ENCODE measurements around the gene POLR2B.

The POLR2B gene

DNA sequence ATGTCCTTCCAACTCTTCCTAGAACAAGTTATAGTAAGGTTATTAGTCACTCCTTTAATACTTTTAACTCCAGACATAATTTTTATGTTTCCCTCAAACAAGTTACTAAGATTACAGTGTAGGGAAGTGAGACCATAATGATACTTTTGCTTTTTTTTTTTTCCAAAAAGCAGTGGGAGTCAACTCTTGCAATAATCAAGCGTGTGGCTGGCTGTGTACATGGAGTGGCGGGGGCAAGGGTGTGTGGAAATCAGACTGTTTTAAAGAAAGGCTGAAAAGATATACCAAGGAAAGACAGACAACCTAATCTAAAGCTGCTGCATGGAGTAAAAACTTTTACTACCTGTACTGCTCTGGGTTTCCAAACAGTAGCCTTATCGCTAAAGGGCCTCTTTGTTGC lies 5.4 kb upstream of the POLR2B start:
- no peak for ATAC-seq (ENCODE audit: low read depth)
- H3K9me3 Mint-ChIP-seq = no peaks in the 10 kb centered on the region
- H3K36me3 Mint-ChIP-seq = peaks cover 31% of the 10 kb centered on the region
- no peaks in the 10 kb centered on the region for H3K27me3 Mint-ChIP-seq
- H3K4me1 Mint-ChIP-seq = peaks cover 12% of the 10 kb centered on the region
- no peak for DNase-seq (ENCODE audit: low spot score in 2 of 2)
- H3K27ac Mint-ChIP-seq = no peak overlapping the region
- H3K4me3 Mint-ChIP-seq = no peak overlapping the region

DNA sequence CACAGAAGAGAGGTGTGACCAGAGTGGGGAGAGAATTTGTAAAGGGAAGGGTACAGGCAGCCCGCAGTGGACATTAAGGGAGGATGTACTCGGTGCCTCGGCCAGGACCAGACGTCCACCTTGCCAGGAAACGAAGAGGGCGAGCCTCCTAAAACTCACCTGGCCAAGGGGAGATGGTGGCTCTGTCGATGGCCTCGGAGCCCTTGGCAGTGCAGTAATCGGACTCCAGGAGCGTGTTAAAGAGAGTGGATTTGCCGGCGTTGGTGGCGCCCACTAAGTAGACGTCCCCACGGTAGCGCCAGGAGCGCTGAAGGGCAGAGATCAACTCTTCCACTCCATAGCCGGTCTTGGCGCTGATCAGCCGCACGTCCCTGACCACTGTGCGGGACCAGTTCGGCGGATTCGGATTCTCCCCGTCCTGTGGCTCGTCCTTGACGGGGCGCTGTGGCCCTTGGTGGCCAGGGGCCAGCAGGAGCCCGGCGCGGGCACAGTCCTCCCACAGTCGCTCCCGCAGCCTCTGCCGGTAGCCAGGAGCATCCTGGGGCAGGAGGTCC lies 2.3 kb upstream of the POLR2B start:
- H3K4me1 Mint-ChIP-seq = peaks cover 24% of the 10 kb centered on the region
- peaks cover 23% of the 10 kb centered on the region for H3K36me3 Mint-ChIP-seq
- peak overlapping the region; percentile 96 for H3K4me3 Mint-ChIP-seq
- H3K27ac Mint-ChIP-seq = peak overlapping the region; percentile 74
- DNase-seq (ENCODE audit: low spot score in 2 of 2) (peak in 1 of 2 donors; percentile 17), ATAC-seq (ENCODE audit: low read depth) (no peak)
- no peaks in the 10 kb centered on the region for H3K9me3 Mint-ChIP-seq
- no peaks in the 10 kb centered on the region for H3K27me3 Mint-ChIP-seq

DNA sequence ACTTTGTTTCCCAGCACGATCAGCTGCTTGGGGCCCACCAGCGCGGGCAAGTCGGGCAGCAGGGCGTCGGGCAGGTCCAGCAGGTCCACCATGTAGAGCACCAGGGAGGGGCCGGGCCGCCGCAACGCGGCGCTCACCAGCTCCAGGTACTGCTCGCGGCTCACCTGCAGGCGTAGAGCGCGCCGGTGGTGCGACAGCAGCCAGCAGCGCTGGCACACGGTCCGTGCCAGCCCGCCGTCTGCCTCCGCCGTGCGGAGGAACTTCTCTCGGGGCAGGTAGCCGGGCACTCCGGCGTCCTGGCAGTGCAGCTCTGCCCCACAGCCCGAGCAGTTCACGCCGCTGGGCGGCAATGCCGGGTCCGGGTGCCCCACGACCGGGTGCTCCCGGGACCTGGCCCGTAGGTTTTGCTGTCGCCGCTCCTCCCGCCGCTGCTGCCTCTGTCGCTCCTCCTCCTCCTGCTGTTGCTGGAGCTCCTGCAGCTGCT lies 1.8 kb upstream of the POLR2B start:
- peak overlapping the region; percentile 98 for H3K27ac Mint-ChIP-seq
- no peaks in the 10 kb centered on the region for H3K9me3 Mint-ChIP-seq
- H3K4me1 Mint-ChIP-seq = peaks cover 28% of the 10 kb centered on the region
- no peaks in the 10 kb centered on the region for H3K27me3 Mint-ChIP-seq
- peak overlapping the region; percentile 96 for H3K4me3 Mint-ChIP-seq
- DNase-seq (ENCODE audit: low spot score in 2 of 2) = peak; percentile 42 to 56
- peak; percentile 32 for ATAC-seq (ENCODE audit: low read depth)
- H3K36me3 Mint-ChIP-seq = peaks cover 21% of the 10 kb centered on the region

DNA sequence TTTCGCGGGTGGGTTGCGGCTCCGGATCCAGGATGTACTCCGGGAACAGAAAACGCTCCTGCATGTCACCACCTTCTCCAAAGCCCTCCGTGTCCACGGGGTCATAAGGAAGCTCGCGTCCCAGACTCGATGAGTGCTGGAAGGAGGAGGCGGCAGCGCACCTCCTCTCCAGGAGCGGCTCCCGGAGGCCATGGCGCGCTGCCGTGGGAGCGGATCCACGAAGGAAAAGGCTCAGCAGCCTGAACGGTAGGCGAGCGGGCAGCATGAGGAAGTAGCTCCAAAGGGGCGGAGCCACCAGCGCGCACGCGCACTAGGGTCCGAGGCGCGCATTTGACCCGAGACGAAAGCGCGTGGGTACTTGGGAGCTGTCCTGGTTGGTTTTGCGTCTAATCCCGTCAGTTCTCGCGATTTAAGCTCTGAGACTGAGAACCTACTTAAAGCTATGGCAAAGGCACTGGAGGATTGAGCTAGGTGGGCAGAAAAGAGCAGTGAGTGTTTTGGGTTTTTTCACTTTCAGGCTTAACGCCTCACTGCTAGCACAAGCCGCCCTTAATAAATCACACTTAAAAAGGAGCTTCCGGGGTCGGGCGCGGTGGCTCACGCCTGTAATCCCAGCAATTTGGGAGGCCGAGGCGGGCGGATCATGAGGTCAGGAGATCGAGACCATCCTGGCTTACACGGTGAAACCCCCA lies 1.2 kb upstream of the POLR2B start, which contains the start of gene NOA1:
TSS of gene NOA1 (minus strand) at position 286 of the 692 bp plus-strand sequence. CDS start at position 265, 21 bp downstream.
- peak within 1 kb of the TSS; percentile 96 for H3K4me3 Mint-ChIP-seq
- peaks cover 29% of the 10 kb centered on the region for H3K4me1 Mint-ChIP-seq
- no peaks in the 10 kb centered on the region for H3K9me3 Mint-ChIP-seq
- H3K27me3 Mint-ChIP-seq = no peaks in the 10 kb centered on the region
- DNase-seq (ENCODE audit: low spot score in 2 of 2) (peak; percentile 98 to 99), ATAC-seq (ENCODE audit: low read depth) (peak; percentile 81)
- H3K27ac Mint-ChIP-seq = peak within 1 kb of the TSS; percentile 98
- peaks cover 20% of the 10 kb centered on the region for H3K36me3 Mint-ChIP-seq

DNA sequence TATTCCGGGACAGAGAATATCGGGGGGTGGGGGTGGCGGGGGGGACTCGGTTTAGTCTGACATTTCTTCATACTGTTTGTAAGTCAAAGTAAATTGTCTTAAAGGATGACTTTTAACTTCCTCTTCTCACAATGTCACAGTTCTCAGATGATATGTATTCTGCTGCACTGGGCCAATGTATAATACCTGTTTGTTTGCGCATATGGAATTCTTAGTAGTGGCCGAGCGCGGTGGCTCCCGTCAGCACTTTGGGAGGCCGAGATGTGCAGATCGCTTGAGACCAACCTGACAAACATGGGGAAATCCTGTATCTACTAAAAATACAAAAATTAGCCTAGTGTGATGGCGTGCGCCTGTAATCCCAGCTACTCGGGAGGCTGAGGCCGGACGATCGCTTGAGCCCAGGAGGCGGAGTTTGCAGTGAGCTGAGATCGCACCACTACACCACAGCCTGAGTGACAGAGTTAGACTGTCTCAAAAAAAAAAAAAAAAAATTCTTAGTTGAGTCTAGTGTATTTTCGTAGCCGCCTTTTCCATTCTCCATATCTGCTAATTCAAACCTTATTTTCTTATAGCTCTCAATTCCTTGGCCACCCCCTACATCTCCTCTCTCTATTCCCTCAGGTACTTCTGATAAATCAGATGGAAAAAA lies 851 bp downstream of the POLR2B start:
- ATAC-seq (ENCODE audit: low read depth) (no peak), DNase-seq (ENCODE audit: low spot score in 2 of 2) (no peak)
- H3K4me3 Mint-ChIP-seq = peak overlapping the region; percentile 96
- H3K27ac Mint-ChIP-seq = peak overlapping the region; percentile 98
- H3K4me1 Mint-ChIP-seq = peaks cover 34% of the 10 kb centered on the region
- H3K36me3 Mint-ChIP-seq = peaks cover 9% of the 10 kb centered on the region
- no peaks in the 10 kb centered on the region for H3K9me3 Mint-ChIP-seq
- H3K27me3 Mint-ChIP-seq = no peaks in the 10 kb centered on the region

DNA sequence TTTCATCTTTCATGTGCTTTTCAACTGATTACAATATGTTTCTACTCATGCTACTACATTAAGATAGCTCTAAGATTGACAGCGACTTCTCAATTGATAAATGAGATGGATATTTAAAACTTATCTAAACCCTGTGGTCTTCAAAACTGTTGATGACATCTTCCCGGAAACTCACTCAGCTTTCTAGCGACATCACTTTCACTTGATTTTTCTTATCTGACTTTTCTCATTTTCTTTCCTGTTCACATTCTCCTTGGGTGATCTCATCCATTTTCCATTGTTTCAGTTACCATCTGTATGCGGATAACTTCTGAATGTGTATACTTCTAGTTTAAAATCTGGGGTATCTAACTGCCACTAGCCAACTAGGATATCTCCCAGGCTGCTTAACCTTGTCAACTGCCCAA lies 3.1 kb downstream of the POLR2B start:
- peak overlapping the region; percentile 37 for H3K4me3 Mint-ChIP-seq

DNA sequence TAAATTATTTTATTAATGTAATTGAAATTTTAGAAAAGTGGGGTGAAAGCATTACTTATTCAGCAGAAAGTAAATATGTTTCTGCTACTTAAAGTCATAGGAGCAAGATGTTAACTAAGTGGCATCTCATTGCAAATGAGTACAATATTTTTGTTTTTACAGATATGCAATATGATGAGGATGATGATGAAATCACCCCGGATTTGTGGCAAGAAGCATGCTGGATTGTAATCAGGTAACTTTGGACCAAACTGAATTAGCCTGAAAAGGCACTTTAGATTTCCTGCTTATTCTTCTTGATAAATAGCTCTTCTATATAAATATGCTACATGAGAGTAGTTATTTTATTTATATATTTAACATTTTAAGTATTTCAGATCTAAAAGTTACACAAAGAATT lies 7.5 kb downstream of the POLR2B start:
- no peak for ATAC-seq (ENCODE audit: low read depth)
- H3K27ac Mint-ChIP-seq = no peak overlapping the region
- H3K9me3 Mint-ChIP-seq = no peaks in the 10 kb centered on the region
- H3K36me3 Mint-ChIP-seq = peaks cover 28% of the 10 kb centered on the region
- peaks cover 28% of the 10 kb centered on the region for H3K4me1 Mint-ChIP-seq
- DNase-seq (ENCODE audit: low spot score in 2 of 2) = no peak
- no peak overlapping the region for H3K4me3 Mint-ChIP-seq
- H3K27me3 Mint-ChIP-seq = no peaks in the 10 kb centered on the region

More for the DNA sequence above, 3.1 kb downstream of the POLR2B start:
- no peaks in the 10 kb centered on the region for H3K9me3 Mint-ChIP-seq
- peaks cover 12% of the 10 kb centered on the region for H3K36me3 Mint-ChIP-seq
- H3K27ac Mint-ChIP-seq = peak overlapping the region; percentile 81
- no peaks in the 10 kb centered on the region for H3K27me3 Mint-ChIP-seq
- no peak for DNase-seq (ENCODE audit: low spot score in 2 of 2)
- no peak for ATAC-seq (ENCODE audit: low read depth)
- H3K4me1 Mint-ChIP-seq = peaks cover 31% of the 10 kb centered on the region

DNA sequence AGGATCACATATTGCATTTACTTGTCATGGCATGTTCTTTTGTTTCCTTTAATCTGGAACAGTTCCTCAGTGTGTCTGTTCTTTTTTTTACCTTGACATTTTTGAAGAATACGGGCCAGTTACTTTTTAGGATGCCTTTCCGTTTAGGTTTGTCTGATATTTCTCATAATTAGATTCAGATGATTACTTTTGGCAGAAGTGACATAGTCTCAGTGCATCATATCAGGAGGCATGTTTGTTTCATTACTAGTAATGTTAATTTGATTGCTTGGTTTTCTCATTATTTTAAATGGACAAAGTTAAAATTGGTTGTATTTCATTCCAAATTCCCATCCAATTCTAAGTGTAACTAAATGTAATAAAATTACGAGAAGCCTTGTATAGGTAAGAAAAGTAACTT lies 8.3 kb downstream of the POLR2B start:
- no peaks in the 10 kb centered on the region for H3K9me3 Mint-ChIP-seq
- no peaks in the 10 kb centered on the region for H3K27me3 Mint-ChIP-seq
- DNase-seq (ENCODE audit: low spot score in 2 of 2) (no peak), ATAC-seq (ENCODE audit: low read depth) (no peak)
- peaks cover 31% of the 10 kb centered on the region for H3K36me3 Mint-ChIP-seq
- no peak overlapping the region for H3K27ac Mint-ChIP-seq
- H3K4me1 Mint-ChIP-seq = peaks cover 27% of the 10 kb centered on the region
- H3K4me3 Mint-ChIP-seq = no peak overlapping the region

DNA sequence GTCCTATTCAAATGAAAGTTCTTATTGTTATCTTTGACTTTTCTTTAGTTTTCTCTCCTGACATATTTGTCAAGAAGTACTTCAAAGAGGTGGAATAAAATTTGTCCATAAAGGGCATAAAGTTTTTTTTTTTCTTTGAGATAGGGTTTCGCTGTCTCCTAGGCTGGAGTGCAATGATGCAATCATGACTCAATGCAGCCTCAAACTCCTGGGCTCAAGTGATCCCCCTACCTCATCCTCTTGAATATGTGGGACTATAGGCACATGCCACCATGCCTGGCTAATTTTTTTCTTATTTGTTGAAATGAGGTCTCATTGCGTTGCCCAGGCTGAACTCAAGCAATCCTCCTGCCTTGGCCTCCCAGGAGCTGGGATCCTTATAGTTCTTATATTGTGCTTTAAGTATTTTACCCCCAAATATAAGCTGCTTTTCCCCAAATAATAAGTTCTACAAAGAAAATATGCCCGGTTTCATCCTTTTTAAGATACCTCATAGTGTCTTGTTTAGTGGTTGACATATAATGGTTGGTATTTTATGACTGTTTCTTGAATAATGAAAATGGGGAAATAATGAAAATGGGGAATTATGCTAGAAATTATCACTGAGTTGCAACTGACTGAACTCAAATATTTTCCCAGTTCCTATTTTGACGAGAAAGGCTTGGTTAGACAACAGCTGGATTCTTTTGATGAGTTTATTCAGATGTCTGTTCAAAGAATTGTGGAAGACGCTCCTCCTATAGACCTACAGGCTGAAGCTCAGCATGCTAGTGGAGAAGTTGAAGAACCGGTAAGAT lies 11.6 kb downstream of the POLR2B start:
- DNase-seq (ENCODE audit: low spot score in 2 of 2) = no peak
- ATAC-seq (ENCODE audit: low read depth) = no peak
- Mint-ChIP-seq H3K4me1 (peaks cover 15% of the 10 kb centered on the region), H3K27me3 (no peaks in the 10 kb centered on the region), H3K4me3 (no peak overlapping the region), H3K9me3 (no peaks in the 10 kb centered on the region), H3K36me3 (peaks cover 31% of the 10 kb centered on the region), H3K27ac (peak overlapping the region; percentile 35)

DNA sequence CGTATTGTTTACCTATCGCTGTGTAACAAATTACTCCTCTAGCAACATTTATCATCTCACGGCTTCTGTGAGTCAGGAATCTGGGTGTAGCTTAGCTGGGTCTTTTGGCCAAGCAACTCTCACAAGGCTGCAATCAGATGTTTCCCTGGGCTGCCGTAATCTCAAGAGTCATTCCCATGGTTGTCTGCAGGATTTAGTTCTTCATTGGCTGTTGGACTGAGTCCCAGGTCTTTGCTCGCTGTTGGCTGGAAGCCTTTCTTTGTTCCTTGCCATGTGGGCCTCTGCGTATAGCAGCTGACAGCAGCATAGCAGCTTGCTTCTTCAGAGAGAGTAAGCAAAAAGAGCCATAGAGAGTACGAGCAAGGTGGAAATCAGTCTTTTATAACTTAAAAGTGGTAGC lies 16.8 kb downstream of the POLR2B start:
- H3K27ac Mint-ChIP-seq = no peak overlapping the region
- H3K27me3 Mint-ChIP-seq = no peaks in the 10 kb centered on the region
- H3K4me3 Mint-ChIP-seq = no peak overlapping the region
- peaks cover 42% of the 10 kb centered on the region for H3K36me3 Mint-ChIP-seq
- DNase-seq (ENCODE audit: low spot score in 2 of 2) (no peak), ATAC-seq (ENCODE audit: low read depth) (no peak)
- H3K9me3 Mint-ChIP-seq = no peaks in the 10 kb centered on the region
- H3K4me1 Mint-ChIP-seq = peaks cover 10% of the 10 kb centered on the region

DNA sequence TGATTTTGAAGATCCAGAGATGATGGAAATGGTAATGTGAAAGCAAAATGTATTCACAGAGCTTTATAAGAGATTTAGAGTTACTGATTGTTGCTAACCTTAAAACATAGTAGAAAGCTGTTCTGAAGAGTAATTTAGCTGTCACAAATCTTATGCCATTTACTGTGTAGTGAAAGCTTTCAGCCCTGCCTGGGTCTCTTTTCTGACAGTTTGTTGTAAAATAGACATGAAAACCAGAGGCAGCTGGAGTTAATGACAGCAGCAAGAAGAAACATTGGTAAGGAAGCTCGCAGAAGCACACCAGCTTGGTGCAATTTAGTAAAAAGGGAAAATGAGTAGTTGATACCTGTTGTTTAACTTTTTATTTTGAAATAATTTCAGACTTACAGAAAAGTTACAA lies 21.1 kb downstream of the POLR2B start:
- H3K4me3 Mint-ChIP-seq = no peak overlapping the region
- no peaks in the 10 kb centered on the region for H3K27me3 Mint-ChIP-seq
- ATAC-seq (ENCODE audit: low read depth) (no peak), DNase-seq (ENCODE audit: low spot score in 2 of 2) (no peak)
- H3K36me3 Mint-ChIP-seq = peaks cover 32% of the 10 kb centered on the region
- peaks cover 5% of the 10 kb centered on the region for H3K4me1 Mint-ChIP-seq
- H3K9me3 Mint-ChIP-seq = no peaks in the 10 kb centered on the region
- no peak overlapping the region for H3K27ac Mint-ChIP-seq

DNA sequence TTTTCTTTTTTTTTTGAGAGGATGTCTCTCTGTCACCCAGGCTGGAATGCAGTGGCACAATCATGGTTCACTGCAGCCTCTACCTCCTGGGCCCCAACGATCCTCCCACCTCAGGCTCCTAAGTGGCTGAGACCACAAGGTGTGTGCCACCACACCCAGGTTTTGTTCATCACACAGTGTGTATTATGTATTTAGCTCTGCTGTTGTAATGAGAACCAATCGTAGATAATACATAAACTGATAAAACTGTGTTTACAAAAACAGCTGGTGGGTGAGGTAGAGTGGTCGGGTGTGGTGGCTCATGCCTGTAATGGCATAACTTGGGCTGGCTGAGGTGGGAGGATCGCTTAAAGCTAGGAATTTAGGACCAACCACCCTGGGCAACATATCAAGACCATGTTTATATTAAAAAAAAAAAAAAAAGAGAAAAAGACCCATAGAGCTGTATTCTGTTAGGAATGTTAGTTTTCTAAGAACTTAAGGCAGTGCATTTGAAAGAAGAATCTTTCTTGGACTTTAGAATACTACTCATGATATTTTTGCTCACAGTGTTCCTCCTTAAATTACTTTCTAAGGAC lies 34.9 kb downstream of the POLR2B start:
- H3K4me1 Mint-ChIP-seq = peaks cover 6% of the 10 kb centered on the region
- DNase-seq (ENCODE audit: low spot score in 2 of 2) (no peak), ATAC-seq (ENCODE audit: low read depth) (no peak)
- no peak overlapping the region for H3K4me3 Mint-ChIP-seq
- H3K36me3 Mint-ChIP-seq = peaks cover 36% of the 10 kb centered on the region
- H3K27ac Mint-ChIP-seq = no peak overlapping the region
- H3K27me3 Mint-ChIP-seq = no peaks in the 10 kb centered on the region
- no peaks in the 10 kb centered on the region for H3K9me3 Mint-ChIP-seq

DNA sequence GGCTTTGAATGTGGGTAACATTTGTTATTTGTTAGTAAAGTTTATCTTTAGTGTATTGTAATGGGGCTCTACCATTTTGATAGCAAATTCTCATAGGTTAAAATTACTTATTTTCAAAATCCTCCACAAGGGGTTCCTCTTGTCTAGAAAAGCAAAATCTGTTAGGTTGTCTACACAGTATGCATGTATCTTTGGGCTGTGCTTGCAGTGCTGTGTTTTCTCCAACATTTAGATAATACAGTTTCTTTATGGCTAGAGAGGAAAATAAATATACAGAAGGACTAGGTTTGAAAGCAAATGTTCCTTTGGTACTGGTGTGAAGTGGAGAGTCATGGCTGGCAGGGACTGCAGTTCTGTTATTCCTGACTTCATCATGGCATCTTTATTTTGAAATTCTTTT lies 40.3 kb downstream of the POLR2B start:
- no peaks in the 10 kb centered on the region for H3K4me1 Mint-ChIP-seq
- peaks cover 52% of the 10 kb centered on the region for H3K36me3 Mint-ChIP-seq
- peak overlapping the region; percentile 25 for H3K27ac Mint-ChIP-seq
- H3K27me3 Mint-ChIP-seq = no peaks in the 10 kb centered on the region
- ATAC-seq (ENCODE audit: low read depth) (no peak), DNase-seq (ENCODE audit: low spot score in 2 of 2) (no peak)
- no peak overlapping the region for H3K4me3 Mint-ChIP-seq
- H3K9me3 Mint-ChIP-seq = no peaks in the 10 kb centered on the region
